ENCODE data around the gene PRUNE2. TPM values are rescaled to one million over a fixed set of nuclear protein-coding genes. Genes with fewer than 3 reads are reported as not detected.

PRUNE2 gene
- total RNA-seq, 4 donors from 2014 or later: 15.6 to 37.8 (median 26.1) TPM

DNA sequence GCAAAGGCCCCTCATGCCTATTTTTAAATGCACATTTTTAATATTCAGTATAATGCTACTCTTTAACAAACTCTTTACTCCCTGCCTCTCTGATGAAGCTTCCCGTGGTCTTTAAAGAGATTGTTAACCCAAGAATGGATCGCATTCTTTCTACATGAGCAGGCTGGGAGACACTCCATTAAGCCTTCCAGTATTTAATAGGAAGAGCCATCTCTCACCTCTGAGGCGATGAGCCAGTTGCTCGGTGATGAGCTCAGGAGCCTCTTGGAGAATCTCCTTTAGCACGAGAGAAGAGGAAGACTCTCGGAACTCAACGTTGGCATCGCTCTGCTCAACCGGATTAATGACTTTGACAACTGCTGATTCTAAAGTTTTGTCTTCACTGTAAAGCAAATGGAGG lies 59.6 kb downstream of the PRUNE2 start:
- Histone ChIP-seq H3K4me3 (no peak overlapping the region), H3K9me3 (no peaks in the 10 kb centered on the region), H3K4me1 (no peaks in the 10 kb centered on the region), H3K27ac (peak overlapping the region in 1 of 4 donors; percentile 27), H3K36me3 (no peaks in the 10 kb centered on the region), H3K27me3 (no peaks in the 10 kb centered on the region)
- no peak for TF ChIP-seq CTCF (IDR thresholded peaks at IDR 0.05)
- TF ChIP-seq POLR2A (IDR thresholded peaks at IDR 0.05): no peak
- no peak for DNase-seq

DNA sequence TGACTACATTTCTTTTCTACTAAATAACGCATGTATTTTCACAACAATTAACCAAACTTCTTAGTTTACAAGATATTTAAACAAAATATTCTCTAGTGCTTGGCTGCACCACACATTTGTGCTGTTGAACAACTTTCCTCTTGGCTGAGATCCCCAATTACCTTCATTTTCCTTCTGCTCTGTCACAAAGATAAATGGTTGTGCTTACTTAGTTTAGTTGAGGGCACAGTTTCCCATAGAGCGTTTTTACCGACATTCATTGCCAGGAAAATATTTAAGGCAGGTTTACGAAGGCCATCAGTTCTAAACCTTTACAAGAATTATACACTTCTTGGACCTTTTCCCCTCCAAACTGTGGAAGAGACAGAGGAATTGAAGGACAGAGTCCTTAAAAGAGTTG lies 60.7 kb downstream of the PRUNE2 start:
- no peaks in the 10 kb centered on the region for H3K27me3 ChIP-seq
- TF ChIP-seq CTCF (IDR thresholded peaks at IDR 0.05) (no peak), POLR2A (IDR thresholded peaks at IDR 0.05) (no peak)
- peak overlapping the region in 1 of 4 donors; percentile 27 for H3K27ac ChIP-seq
- DNase-seq: no peak
- H3K36me3 ChIP-seq: no peaks in the 10 kb centered on the region
- H3K4me1 ChIP-seq: no peaks in the 10 kb centered on the region
- H3K9me3 ChIP-seq: no peaks in the 10 kb centered on the region
- H3K4me3 ChIP-seq: no peak overlapping the region

DNA sequence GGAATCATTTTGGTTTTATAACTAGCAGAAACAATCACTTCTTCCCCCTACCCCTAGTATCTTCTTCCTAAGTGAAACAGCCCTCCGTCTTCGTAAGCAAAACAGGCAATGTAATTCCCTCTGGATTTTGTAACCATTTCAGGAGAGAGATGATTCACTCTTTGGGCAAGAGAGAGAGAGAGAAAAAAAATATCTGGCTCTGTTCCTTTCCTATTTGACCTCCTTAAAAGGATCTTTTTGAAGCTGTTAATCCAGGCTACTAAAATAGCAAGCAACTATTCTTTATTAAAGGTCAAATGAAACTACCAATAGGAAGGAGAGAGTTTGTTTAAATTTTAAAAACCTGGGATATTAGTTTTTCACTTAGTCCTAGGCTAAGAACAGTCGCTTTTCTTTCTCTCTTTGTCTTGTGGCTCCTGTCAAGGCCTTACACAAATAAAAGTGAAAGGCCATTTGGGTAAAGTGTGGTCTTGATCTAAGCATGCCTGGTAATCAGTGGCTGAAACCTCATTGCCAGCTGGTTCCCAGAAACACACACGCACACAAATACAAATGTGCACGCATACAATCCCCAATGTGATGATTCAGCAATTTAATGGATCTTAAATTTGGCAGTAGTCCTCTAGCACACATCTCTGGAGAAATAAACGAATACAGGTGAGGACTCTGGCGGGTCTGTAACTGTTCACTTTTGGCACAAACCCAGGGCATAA lies 70.2 kb downstream of the PRUNE2 start:
- H3K9me3 ChIP-seq: no peaks in the 10 kb centered on the region
- no peaks in the 10 kb centered on the region for H3K4me1 ChIP-seq
- no peak for DNase-seq
- H3K27ac ChIP-seq: peak overlapping the region in 2 of 4 donors; percentile 39 to 77
- no peaks in the 10 kb centered on the region for H3K27me3 ChIP-seq
- TF ChIP-seq POLR2A (IDR thresholded peaks at IDR 0.05): no peak
- no peak for TF ChIP-seq CTCF (IDR thresholded peaks at IDR 0.05)
- H3K36me3 ChIP-seq: no peaks in the 10 kb centered on the region
- no peak overlapping the region for H3K4me3 ChIP-seq

DNA sequence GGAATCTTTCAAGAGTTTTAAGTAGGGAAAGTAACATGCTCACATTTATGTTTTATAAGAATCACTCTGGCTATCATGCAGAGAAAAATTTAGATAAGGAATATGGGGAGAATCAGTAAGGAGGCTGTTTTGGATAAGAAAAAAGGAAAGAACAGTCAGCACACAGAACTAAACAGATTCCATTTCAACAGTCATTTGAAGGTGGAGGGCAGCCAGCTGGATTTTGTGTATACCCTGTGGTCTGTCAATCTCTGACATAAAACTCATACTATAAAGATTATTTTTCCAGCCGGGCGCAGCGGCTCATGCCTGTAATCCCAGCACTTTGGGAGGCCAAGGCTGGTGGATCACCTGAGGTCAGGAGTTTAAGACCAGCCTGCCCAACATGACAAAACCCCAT lies 77.5 kb downstream of the PRUNE2 start:
- Histone ChIP-seq H3K9me3 (no peaks in the 10 kb centered on the region), H3K36me3 (no peaks in the 10 kb centered on the region), H3K4me1 (no peaks in the 10 kb centered on the region), H3K27ac (peak overlapping the region in 1 of 4 donors; percentile 28), H3K4me3 (no peak overlapping the region), H3K27me3 (no peaks in the 10 kb centered on the region)
- no peak for DNase-seq
- TF ChIP-seq CTCF (IDR thresholded peaks at IDR 0.05): no peak

- Histone ChIP-seq H3K27ac (no peak overlapping the region), H3K36me3 (no peaks in the 10 kb centered on the region), H3K4me3 (no peak overlapping the region), H3K9me3 (no peaks in the 10 kb centered on the region), H3K4me1 (no peaks in the 10 kb centered on the region), H3K27me3 (no peaks in the 10 kb centered on the region)
- no peak for DNase-seq
- TF ChIP-seq POLR2A (IDR thresholded peaks at IDR 0.05): no peak
- no peak for TF ChIP-seq CTCF (IDR thresholded peaks at IDR 0.05)
Measured at GRCh38 chr9:76827296-76828080, 78.4 kb downstream of the PRUNE2 start.

Measured in Peyer's patch (tissue), 4 donors.